Stomach (tissue), 4 donors: ENCODE results near the gene CMIP.

Source experiments
- CTCF ChIP-seq, 7 experiments: fragments of 450-650 bp in 4 of 7; fragments of 200-600 bp in 3 of 7; sonication (generic) in 3 of 7; IDR thresholded peaks; one replicate each; pipeline ENCODE4 v1.5.1; 2016 to 2019; ENCODE audit warnings: antibody characterized with exemption in 7 of 7, control low read depth in 2 of 7, mild to moderate bottlenecking in 1 of 7
- EP300 ChIP-seq: sonication (generic); formaldehyde crosslinking; IDR thresholded peaks from one replicate; pipeline ENCODE4 v1.6.1; 2017; ENCODE audit warnings: antibody characterized with exemption
- POLR2AphosphoS5 ChIP-seq, 3 donors: sonication (generic); formaldehyde crosslinking; IDR thresholded peaks; one replicate each; pipeline ENCODE4 v1.6.1; 2016; ENCODE audit warnings: antibody characterized with exemption in 3 of 3

- TF ChIP-seq CTCF (IDR thresholded peaks at IDR 0.05) (no peak), EP300 (no peak), POLR2AphosphoS5 (IDR thresholded peaks at IDR 0.05) (no peak)
These were observed 44.2 kb downstream of the CMIP start for GRCh38 chr16:81488687-81489411.
